ENCODE data around the gene MECP2. TPM values are rescaled to one million over a fixed set of nuclear protein-coding genes. Genes with fewer than 3 reads are reported as not detected.

MECP2 gene
- total and polyA plus RNA-seq, 10 of the 15 experiments (the other 5 are each of a cell fraction or from before 2014, with no cell fraction given) = 1.3 to 32.7 (median 13.7) TPM

DNA sequence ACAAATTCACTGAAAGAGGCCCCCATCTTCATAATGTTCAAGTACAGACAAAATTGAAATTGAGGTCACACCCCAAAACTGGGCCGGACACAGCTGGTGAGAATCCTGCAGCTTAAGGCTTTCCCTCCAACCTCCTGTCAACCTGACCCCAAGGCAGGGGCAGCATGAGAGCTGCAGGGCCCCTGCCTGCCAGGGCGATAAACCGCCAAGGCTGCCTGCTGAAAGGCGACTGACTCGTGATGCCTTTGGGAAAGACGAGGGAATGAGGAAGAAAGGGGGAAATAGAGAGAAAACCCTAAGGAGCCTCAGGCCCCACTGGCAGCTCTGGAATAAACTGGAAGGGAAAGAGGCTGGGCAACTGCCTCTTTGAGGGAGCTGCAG lies 70.5 kb downstream of the MECP2 start (continued):
- TF ChIP-seq PML (IDR thresholded peaks at IDR 0.05; ENCODE audit: low read length) = no peak

- DNase-seq (ENCODE audit: low read depth, low spot score) = no peak
- in situ Hi-C loops (cut with MboI) = no loop called here
- TF ChIP-seq MEF2A (IDR thresholded peaks at IDR 0.05; ENCODE audit: insufficient read depth, low read depth, low read length) = no peak
- TF ChIP-seq HCFC1 (IDR thresholded peaks at IDR 0.05; ENCODE audit: low read length) = no peak
- TF ChIP-seq, protein P1, sequence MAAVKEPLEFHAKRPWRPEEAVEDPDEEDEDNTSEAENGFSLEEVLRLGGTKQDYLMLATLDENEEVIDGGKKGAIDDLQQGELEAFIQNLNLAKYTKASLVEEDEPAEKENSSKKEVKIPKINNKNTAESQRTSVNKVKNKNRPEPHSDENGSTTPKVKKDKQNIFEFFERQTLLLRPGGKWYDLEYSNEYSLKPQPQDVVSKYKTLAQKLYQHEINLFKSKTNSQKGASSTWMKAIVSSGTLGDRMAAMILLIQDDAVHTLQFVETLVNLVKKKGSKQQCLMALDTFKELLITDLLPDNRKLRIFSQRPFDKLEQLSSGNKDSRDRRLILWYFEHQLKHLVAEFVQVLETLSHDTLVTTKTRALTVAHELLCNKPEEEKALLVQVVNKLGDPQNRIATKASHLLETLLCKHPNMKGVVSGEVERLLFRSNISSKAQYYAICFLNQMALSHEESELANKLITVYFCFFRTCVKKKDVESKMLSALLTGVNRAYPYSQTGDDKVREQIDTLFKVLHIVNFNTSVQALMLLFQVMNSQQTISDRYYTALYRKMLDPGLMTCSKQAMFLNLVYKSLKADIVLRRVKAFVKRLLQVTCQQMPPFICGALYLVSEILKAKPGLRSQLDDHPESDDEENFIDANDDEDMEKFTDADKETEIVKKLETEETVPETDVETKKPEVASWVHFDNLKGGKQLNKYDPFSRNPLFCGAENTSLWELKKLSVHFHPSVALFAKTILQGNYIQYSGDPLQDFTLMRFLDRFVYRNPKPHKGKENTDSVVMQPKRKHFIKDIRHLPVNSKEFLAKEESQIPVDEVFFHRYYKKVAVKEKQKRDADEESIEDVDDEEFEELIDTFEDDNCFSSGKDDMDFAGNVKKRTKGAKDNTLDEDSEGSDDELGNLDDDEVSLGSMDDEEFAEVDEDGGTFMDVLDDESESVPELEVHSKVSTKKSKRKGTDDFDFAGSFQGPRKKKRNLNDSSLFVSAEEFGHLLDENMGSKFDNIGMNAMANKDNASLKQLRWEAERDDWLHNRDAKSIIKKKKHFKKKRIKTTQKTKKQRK (IDR thresholded peaks at IDR 0.05; ENCODE audit: low read depth, low read length) = no peak
- TF ChIP-seq NBN (IDR thresholded peaks at IDR 0.05) = no peak
- no peak for TF ChIP-seq RAD21 (IDR thresholded peaks at IDR 0.05; ENCODE audit: insufficient read depth, low read depth, low read length)
- TF ChIP-seq MAX (IDR thresholded peaks at IDR 0.05; ENCODE audit: low read depth, low read length) = no peak
- no peak for TF ChIP-seq SIN3A (IDR thresholded peaks at IDR 0.05; ENCODE audit: low read depth, low read length)
- TF ChIP-seq ATF3 (IDR thresholded peaks at IDR 0.05; ENCODE audit: borderline replicate concordance, extremely low read depth, low read depth, low read length) = no peak
- TF ChIP-seq, protein P2, sequence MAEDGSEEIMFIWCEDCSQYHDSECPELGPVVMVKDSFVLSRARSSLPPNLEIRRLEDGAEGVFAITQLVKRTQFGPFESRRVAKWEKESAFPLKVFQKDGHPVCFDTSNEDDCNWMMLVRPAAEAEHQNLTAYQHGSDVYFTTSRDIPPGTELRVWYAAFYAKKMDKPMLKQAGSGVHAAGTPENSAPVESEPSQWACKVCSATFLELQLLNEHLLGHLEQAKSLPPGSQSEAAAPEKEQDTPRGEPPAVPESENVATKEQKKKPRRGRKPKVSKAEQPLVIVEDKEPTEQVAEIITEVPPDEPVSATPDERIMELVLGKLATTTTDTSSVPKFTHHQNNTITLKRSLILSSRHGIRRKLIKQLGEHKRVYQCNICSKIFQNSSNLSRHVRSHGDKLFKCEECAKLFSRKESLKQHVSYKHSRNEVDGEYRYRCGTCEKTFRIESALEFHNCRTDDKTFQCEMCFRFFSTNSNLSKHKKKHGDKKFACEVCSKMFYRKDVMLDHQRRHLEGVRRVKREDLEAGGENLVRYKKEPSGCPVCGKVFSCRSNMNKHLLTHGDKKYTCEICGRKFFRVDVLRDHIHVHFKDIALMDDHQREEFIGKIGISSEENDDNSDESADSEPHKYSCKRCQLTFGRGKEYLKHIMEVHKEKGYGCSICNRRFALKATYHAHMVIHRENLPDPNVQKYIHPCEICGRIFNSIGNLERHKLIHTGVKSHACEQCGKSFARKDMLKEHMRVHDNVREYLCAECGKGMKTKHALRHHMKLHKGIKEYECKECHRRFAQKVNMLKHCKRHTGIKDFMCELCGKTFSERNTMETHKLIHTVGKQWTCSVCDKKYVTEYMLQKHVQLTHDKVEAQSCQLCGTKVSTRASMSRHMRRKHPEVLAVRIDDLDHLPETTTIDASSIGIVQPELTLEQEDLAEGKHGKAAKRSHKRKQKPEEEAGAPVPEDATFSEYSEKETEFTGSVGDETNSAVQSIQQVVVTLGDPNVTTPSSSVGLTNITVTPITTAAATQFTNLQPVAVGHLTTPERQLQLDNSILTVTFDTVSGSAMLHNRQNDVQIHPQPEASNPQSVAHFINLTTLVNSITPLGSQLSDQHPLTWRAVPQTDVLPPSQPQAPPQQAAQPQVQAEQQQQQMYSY (CRISPR knock-in tag; IDR thresholded peaks at IDR 0.05) = no peak
Measured at GRCh38 chrX:154026136-154027021, 71.1 kb downstream of the MECP2 start.

More at GRCh38 chrX:154026136-154027021, 71.1 kb downstream of the MECP2 start:
- Histone ChIP-seq H3K4me3 (no peak overlapping the region), H3K4me2 (ENCODE audit: control insufficient read depth, insufficient read depth) (no peak overlapping the region), H3K4me1 (ENCODE audit: control insufficient read depth, insufficient read depth, low read length) (no peaks in the 10 kb centered on the region; the same call in 1 of the 2 replicates), H3K27me3 (replicated peaks in 1 of 2; ENCODE audit: control insufficient read depth in 2 of 2, insufficient read depth in 2 of 2, low read length in 1 of 2) (no peaks in the 10 kb centered on the region; a peak in 1 of 4 replicates), H3K36me3 (ENCODE audit: control insufficient read depth in 2 of 2, insufficient read depth in 2 of 2, low read length in 1 of 2) (no peaks in the 10 kb centered on the region; a peak in 2 of 4 replicates), H4K20me1 (ENCODE audit: control insufficient read depth, insufficient read depth) (no peaks in the 10 kb centered on the region), H3K27ac (ENCODE audit: control insufficient read depth, insufficient read depth) (no peak overlapping the region), H3K9me3 (replicated peaks; ENCODE audit: control insufficient read depth, insufficient read depth, low read length) (no peaks in the 10 kb centered on the region), H2AFZ (ENCODE audit: control insufficient read depth, low read depth, low read length) (no peak overlapping the region), H3K79me2 (ENCODE audit: control insufficient read depth, insufficient read depth, low read length) (no peaks in the 10 kb centered on the region), H3K9ac (ENCODE audit: control insufficient read depth, insufficient read depth, low read length) (no peak overlapping the region)
- ChIA-PET SMC1A (ENCODE audit: uncharacterized antibody, unreplicated experiment) (interaction anchor here (1.2 kb wide), 1 partner anchor 18 kb away, joined by 4 read pairs; no protein-coding TSS in a partner anchor), CTCF (interaction anchor here (0.6 to 4.4 kb wide), 2 partner anchors 13 to 77 kb away, joined by 3 to 26 read pairs; no protein-coding TSS in a partner anchor), RAD21 (ENCODE audit: unreplicated experiment) (no interaction called here), POLR2A (no interaction called here)
- intact Hi-C loops (cut with micrococcal nuclease; ENCODE audit: unreplicated experiment) = no loop called here
- ATAC-seq = no peak
- no TSS peak for BruUV-seq (replicated peaks)
- WGBS (ENCODE audit: insufficient coverage, insufficient replicate concordance, low lambda C conversion rate, missing lambda C conversion rate) = 72% methylated on average over 21 of the region's 21 CpGs
- no peak for FAIRE-seq

Data from GM12878 (cell line).